HepG2 (cell line): ENCODE results near the gene PACS1. TPM values are rescaled to one million over a fixed set of nuclear protein-coding genes. Genes with fewer than 3 reads are reported as not detected.

Experiments
- ATAD3A ChIP-seq: sonication (generic); formaldehyde crosslinking; IDR thresholded peaks from 2 replicates; pipeline ENCODE4 v1.4.0; 2020; ENCODE audit warnings: missing genetic modification reagents
- CEBPG ChIP-seq: IDR thresholded peaks from 2 replicates; pipeline ENCODE4 v1.6.1; 2016
- CREM ChIP-seq, 2 experiments: sonication (generic) in 1 of 2; formaldehyde crosslinking in 1 of 2; IDR thresholded peaks; 2 replicates each; pipeline versions ENCODE4 v1.4.0 to v1.6.1; 2016 to 2020; ENCODE audit warnings: antibody characterized with exemption in 1 of 2, mild to moderate bottlenecking in 1 of 2, missing genetic modification reagents in 1 of 2
- ELF1 ChIP-seq: sonication (generic); formaldehyde crosslinking; IDR thresholded peaks from 2 replicates; pipeline ENCODE4 v1.4.0; 2020; ENCODE audit warnings: missing genetic modification reagents
- ETV6 ChIP-seq: sonication (generic); formaldehyde crosslinking; conservative IDR thresholded peaks from 2 replicates; pipeline ENCODE4 v1.4.0; 2020; ENCODE audit warnings: missing genetic modification reagents
- HDAC6 ChIP-seq: fragments of 200-600 bp; sonication (generic); IDR thresholded peaks from 2 replicates; pipeline ENCODE4 v1.7.0; 2017; ENCODE audit warnings: mild to moderate bottlenecking, antibody characterized with exemption, low read length, low read depth
- HNF4A ChIP-seq: sonication (generic); formaldehyde crosslinking; IDR thresholded peaks from 2 replicates; pipeline ENCODE4 v1.4.0; 2020; ENCODE audit warnings: missing genetic modification reagents
- NFKBIZ ChIP-seq: IDR thresholded peaks from 2 replicates; pipeline ENCODE4 v1.6.1; 2018; ENCODE audit warnings: missing genetic modification reagents, missing compliant biosample characterization
- PPARG ChIP-seq: conservative IDR thresholded peaks from 2 replicates; pipeline ENCODE4 v1.6.1; 2016; ENCODE audit warnings: missing biosample characterization, missing genetic modification reagents
- SMC3 ChIP-seq: IDR thresholded peaks from 2 replicates; pipeline ENCODE4 v1.6.1; 2011; ENCODE audit warnings: low read length, improper control_type of control experiment
- SP2 ChIP-seq: sonication (generic); formaldehyde crosslinking; IDR thresholded peaks from 2 replicates; pipeline ENCODE4 v1.5.1; 2020; ENCODE audit warnings: mild to moderate bottlenecking, missing genetic modification reagents
- ZBTB49 ChIP-seq: sonication (generic); formaldehyde crosslinking; IDR thresholded peaks from 2 replicates; pipeline ENCODE4 v1.4.0; 2020; ENCODE audit warnings: missing genetic modification reagents, borderline replicate concordance
- ZNF280D ChIP-seq: sonication (generic); formaldehyde crosslinking; IDR thresholded peaks from 2 replicates; pipeline ENCODE4 v1.5.1; 2020; ENCODE audit warnings: mild to moderate bottlenecking, missing genetic modification reagents
- ZNF414 ChIP-seq: sonication (generic); formaldehyde crosslinking; IDR thresholded peaks from 2 replicates; pipeline ENCODE4 v1.5.0; 2020; ENCODE audit warnings: missing genetic modification reagents
- ZNF431 ChIP-seq: sonication (generic); formaldehyde crosslinking; IDR thresholded peaks from 2 replicates; pipeline ENCODE4 v1.9.0; 2022; ENCODE audit warnings: missing genetic modification reagents, low read depth, mild to moderate bottlenecking, borderline replicate concordance
- ZNF563 ChIP-seq: sonication (generic); formaldehyde crosslinking; IDR thresholded peaks from 2 replicates; pipeline ENCODE4 v1.8.0; 2022; ENCODE audit warnings: mild to moderate bottlenecking, moderate library complexity, missing genetic modification reagents
- ZNF572 ChIP-seq: sonication (generic); formaldehyde crosslinking; IDR thresholded peaks from 2 replicates; pipeline ENCODE4 v1.5.1; 2020; ENCODE audit warnings: mild to moderate bottlenecking, missing genetic modification reagents
- ZNF580 ChIP-seq: IDR thresholded peaks from 2 replicates; pipeline ENCODE4 v1.6.1; 2016; ENCODE audit warnings: low read depth, borderline replicate concordance
- ZNF589 ChIP-seq: sonication (generic); formaldehyde crosslinking; conservative IDR thresholded peaks from 2 replicates; pipeline ENCODE4 v1.8.0; 2022; ENCODE audit warnings: mild to moderate bottlenecking, moderate library complexity, missing genetic modification reagents
- ZNF616 ChIP-seq: sonication (generic); formaldehyde crosslinking; IDR thresholded peaks from 2 replicates; pipeline ENCODE4 v1.5.0; 2020; ENCODE audit warnings: low read depth, mild to moderate bottlenecking, missing genetic modification reagents
- ZNF678 ChIP-seq: sonication (generic); formaldehyde crosslinking; IDR thresholded peaks from 2 replicates; pipeline ENCODE4 v1.4.0; 2020; ENCODE audit warnings: mild to moderate bottlenecking, missing genetic modification reagents
- ZSCAN5A ChIP-seq: sonication (generic); formaldehyde crosslinking; IDR thresholded peaks from 2 replicates; pipeline ENCODE4 v1.8.0; 2022; ENCODE audit warnings: mild to moderate bottlenecking, missing genetic modification reagents, borderline replicate concordance
- polyA plus RNA-seq, 8 experiments: library from polyadenylated mRNA; depleted of rRNA in 3 of 8; stranded (reverse) in 7 of 8; unstranded in 1 of 8; fragments of >200 nt; fragmentation: Illumina TruSeq in 4 of 8; extraction: Trizol in 4 of 8; gene quantifications; 2 replicates each; pipeline versions ENCODE4 v1.2.1 to v1.2.3, GENCODE V29; 2011 to 2016; ENCODE audit warnings: low read depth in 4 of 8, missing spikeins in 1 of 8, mixed read lengths in 1 of 8; ENCODE audit not compliant: insufficient read depth in 1 of 8
- total RNA-seq, 5 experiments: library from RNA; depleted of rRNA; stranded (reverse); fragments of >200 nt; fragmentation: Illumina TruSeq; extraction: Trizol; gene quantifications; 2 replicates each; pipeline ENCODE4 v1.2.3, GENCODE V29; 2016; ENCODE audit warnings: low read depth in 1 of 5

Gene PACS1
- total and polyA plus RNA-seq, 2 of the 13 experiments (the other 11 are each of a cell fraction or from before 2014, with no cell fraction given), result 7.6 to 8.6 TPM

GRCh38 chr11:66119348-66120133, 49.5 kb downstream of the PACS1 start (continued):
- TF ChIP-seq ZNF280D (CRISPR knock-in tag) (0 out of 2 replicates have a peak, but pooled peaks have one; percentile 43), SP2 (CRISPR knock-in tag) (no peak), ZNF589 (CRISPR knock-in tag) (no peak), ZNF431 (CRISPR knock-in tag) (no peak), ZNF678 (CRISPR knock-in tag) (no peak), ZNF616 (no peak), ZNF580 (CRISPR knock-in tag) (peak; percentile 33; the same call in 1 of the 2 replicates), PPARG (CRISPR knock-in tag) (no peak), ZNF572 (no peak), ZSCAN5A (CRISPR knock-in tag) (no peak), ETV6 (CRISPR knock-in tag) (no peak), ZNF414 (CRISPR knock-in tag) (no peak), CEBPG (peak; percentile 77), ATAD3A (CRISPR knock-in tag) (no peak), ZBTB49 (CRISPR knock-in tag) (no peak), CREM (IDR thresholded peaks at IDR 0.05) (peak; percentile 61; the same call in 1 of the 2 replicates), CREM (CRISPR knock-in tag; IDR thresholded peaks at IDR 0.05) (no peak), SMC3 (no peak), ZNF563 (CRISPR knock-in tag) (no peak), HDAC6 (no peak), HNF4A (CRISPR knock-in tag) (0 out of 2 replicates have a peak, but pooled peaks have one; percentile 18), ELF1 (CRISPR knock-in tag) (peak; percentile 24; the same call in 1 of the 2 replicates), NFKBIZ (CRISPR knock-in tag) (peak; percentile 67)
